Cardiac fibroblast (primary cell): Measurements from ENCODE around the gene PACRG.

Source experiments
- DNase-seq, 2 donors: peaks; one replicate each; pipeline versions ENCODE4 v3.0.0 to v3.0.0-alpha.2; 2010; ENCODE audit warnings: low read depth in 2 of 2
- H3K4me3 ChIP-seq, 2 donors: replicated peaks in 1 of 2; 1 replicate in 1 of 2; 2 replicates in 1 of 2; pipeline ENCODE4 v1.5.1; 2011; ENCODE audit warnings: low read depth in 2 of 2, low read length in 2 of 2, mild to moderate bottlenecking in 2 of 2, moderate library complexity in 1 of 2
- TF ChIP-seq, protein P1 (sequence below): IDR thresholded peaks from one replicate; pipeline ENCODE4 v1.5.1; 2011; ENCODE audit warnings: low read depth, mild to moderate bottlenecking, low read length, inconsistent platforms

PACRG gene

GRCh38 chr6:163085426-163085825 is 357.7 kb downstream of the PACRG start:
- H3K4me3 ChIP-seq = no peak overlapping the region
- no peak for DNase-seq
- TF ChIP-seq, protein P1, sequence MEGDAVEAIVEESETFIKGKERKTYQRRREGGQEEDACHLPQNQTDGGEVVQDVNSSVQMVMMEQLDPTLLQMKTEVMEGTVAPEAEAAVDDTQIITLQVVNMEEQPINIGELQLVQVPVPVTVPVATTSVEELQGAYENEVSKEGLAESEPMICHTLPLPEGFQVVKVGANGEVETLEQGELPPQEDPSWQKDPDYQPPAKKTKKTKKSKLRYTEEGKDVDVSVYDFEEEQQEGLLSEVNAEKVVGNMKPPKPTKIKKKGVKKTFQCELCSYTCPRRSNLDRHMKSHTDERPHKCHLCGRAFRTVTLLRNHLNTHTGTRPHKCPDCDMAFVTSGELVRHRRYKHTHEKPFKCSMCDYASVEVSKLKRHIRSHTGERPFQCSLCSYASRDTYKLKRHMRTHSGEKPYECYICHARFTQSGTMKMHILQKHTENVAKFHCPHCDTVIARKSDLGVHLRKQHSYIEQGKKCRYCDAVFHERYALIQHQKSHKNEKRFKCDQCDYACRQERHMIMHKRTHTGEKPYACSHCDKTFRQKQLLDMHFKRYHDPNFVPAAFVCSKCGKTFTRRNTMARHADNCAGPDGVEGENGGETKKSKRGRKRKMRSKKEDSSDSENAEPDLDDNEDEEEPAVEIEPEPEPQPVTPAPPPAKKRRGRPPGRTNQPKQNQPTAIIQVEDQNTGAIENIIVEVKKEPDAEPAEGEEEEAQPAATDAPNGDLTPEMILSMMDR = no peak

DNA sequence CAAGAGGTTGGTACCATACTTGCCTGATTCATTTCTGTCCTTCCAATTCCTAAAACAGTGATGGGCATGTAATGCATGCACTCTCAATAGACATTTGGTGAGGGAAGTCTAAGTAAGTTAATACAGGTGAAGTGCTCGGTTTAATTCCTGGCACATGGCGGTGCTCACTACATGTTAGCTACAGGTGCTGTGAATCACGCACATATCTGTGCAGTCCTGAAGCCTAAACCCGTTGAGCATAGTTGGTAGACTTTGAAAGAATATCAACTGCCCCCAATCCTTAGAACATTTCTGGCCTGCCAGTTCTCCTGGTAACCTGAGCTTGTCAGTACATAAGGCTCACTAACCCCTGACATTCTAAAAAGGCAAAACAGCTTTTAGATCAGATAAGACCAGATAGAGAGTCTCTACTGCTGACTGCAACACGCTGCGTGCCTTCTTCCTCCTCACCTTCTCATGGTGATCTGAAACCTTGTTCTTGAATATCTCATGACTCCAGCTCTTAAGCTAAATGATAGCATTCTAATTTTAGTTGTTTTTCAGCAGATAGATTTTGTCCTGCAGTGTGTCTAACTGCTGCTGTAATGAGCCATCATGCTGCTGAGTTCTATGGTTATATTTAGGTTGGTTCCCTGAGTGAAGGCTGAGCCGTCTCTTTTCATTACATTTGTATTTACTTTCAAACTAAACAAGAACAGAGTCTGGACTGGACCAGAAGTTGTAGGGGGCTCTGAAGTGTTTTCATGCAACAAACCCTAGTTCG is 358.3 kb downstream of the PACRG start:
- TF ChIP-seq, protein P1 = no peak
- peak in 1 of 2 donors; percentile 1 for DNase-seq
- H3K4me3 ChIP-seq = no peak overlapping the region

DNA sequence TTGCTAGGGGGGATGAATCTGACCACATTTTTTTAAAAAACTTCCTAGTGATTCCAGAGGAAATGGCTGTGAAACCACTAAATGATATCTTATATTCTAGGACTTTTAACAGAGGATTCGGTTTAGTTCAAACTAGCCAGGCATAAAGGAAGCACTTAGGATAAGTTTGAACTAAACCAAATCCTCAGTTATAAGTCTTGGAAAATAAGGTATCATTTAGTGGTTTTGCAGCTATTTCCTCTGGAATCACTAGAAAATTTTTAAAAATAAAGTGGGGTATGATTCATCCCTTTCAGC is 358.8 kb downstream of the PACRG start:
- TF ChIP-seq, protein P1 = no peak
- H3K4me3 ChIP-seq = no peak overlapping the region
- DNase-seq = no peak

GRCh38 chr6:163087981-163088380 is 360.2 kb downstream of the PACRG start:
- no peak overlapping the region for H3K4me3 ChIP-seq
- TF ChIP-seq, protein P1 = no peak
- no peak for DNase-seq

DNA sequence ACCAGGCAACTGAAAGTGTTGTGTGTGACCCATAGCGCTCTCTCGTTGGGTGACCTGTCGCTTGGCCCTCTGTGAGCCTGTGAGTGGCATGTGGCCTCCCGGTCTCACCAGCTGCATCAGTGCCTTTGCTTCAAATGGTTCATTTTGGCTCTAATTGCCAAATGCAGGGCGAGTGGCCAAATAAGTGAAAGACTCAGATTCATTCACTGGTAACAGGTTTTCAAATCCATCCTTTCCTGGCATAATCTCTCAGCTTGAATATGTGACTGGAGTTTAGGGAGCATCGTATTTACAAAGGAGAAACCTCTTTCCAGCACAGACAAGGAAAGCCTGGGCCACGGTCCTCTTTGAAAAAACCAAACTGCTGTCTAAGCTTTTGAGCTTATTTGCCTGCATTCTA is 365.1 kb downstream of the PACRG start:
- DNase-seq = no peak
- TF ChIP-seq, protein P1 = no peak
- no peak overlapping the region for H3K4me3 ChIP-seq

DNA sequence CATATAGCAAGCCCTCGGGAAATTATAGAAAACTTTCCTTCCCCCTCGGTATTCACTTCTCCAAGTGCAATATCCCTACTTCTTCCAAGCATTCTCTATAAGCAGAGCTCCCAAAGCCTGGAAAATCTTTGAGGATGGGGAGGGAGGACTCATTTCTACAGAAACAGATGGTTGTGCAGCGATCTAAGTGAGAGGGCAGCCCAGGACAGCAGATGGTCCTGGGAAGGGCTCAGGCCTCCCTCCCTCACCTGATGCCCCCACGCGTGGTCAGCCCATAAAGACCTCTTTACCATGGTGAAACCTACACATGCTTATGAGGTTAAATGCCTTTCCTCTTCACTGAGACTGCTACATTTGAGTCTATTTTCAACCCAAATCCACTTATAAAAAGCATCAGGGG is 367.1 kb downstream of the PACRG start:
- TF ChIP-seq, protein P1 = no peak

GRCh38 chr6:163095401-163095800 is 367.6 kb downstream of the PACRG start:
- TF ChIP-seq, protein P1 = no peak
- no peak for DNase-seq
- no peak overlapping the region for H3K4me3 ChIP-seq

More for the DNA sequence above, 367.1 kb downstream of the PACRG start:
- H3K4me3 ChIP-seq = no peak overlapping the region
- DNase-seq = no peak
